Caco-2 (cell line): ENCODE measurements around the gene LMO7. TPM values are rescaled to one million over a fixed set of nuclear protein-coding genes. Genes with fewer than 3 reads are reported as not detected.
A peak's percentile ranks its signal among the peaks of the same experiment; 100 is the strongest.

ENCODE experiments used
- BruUV-seq: library from RNA; stranded (reverse); fragments of 400-500 nt; replicated peaks from 2 replicates; lab custom pipeline; 2021; lab: Mats Ljungman, UMichigan
- CTCF ChIA-PET: fragments of 300-600 bp; sonication (Branson Sonifier 250); formaldehyde crosslinking; loops from one replicate; lab custom pipeline; 2022; ENCODE audit warnings: antibody characterized with exemption; lab: Charles Lee
- POLR2A ChIA-PET: fragments of 300-600 bp; sonication (Branson Sonifier 250); formaldehyde crosslinking; loops from one replicate; lab custom pipeline; 2022; ENCODE audit warnings: antibody characterized with exemption; lab: Charles Lee
- DNase-seq, 2 experiments: peaks; one replicate each; pipeline versions ENCODE4 v3.0.0 to v3.0.0-alpha.2; 2020 to 2022
- H3K27me3 ChIP-seq: replicated peaks from 2 replicates; pipeline ENCODE4 v1.6.0; 2011; ENCODE audit warnings: low read length; ENCODE audit not compliant: control insufficient read depth, insufficient read depth
- H3K36me3 ChIP-seq: 2 replicates; pipeline ENCODE4 v1.5.1; 2011; ENCODE audit warnings: low read length; ENCODE audit not compliant: control insufficient read depth, insufficient read depth
- H3K4me1 ChIP-seq: fragments of 250-450 bp; sonication (Bioruptor Pico); 2 replicates; pipeline ENCODE4 v1.5.1; 2020; ENCODE audit warnings: mild to moderate bottlenecking
- H3K4me3 ChIP-seq: 2 replicates; pipeline ENCODE4 v1.5.1; 2011; ENCODE audit warnings: low read depth, mild to moderate bottlenecking, control low read depth, low read length
- H3K9me3 ChIP-seq: fragments of 250-450 bp; sonication (Bioruptor Pico); 2 replicates; pipeline ENCODE4 v1.5.1; 2020; ENCODE audit warnings: mild to moderate bottlenecking, moderate library complexity
- H3K27ac Mint-ChIP-seq: one replicate; pipeline ENCODE4 v1.8.0; 2022; ENCODE audit warnings: mixed read lengths; ENCODE audit not compliant: unreplicated experiment
- H3K27me3 Mint-ChIP-seq: one replicate; pipeline ENCODE4 v1.8.0; 2022; ENCODE audit warnings: mixed read lengths; ENCODE audit not compliant: insufficient read depth, unreplicated experiment
- H3K36me3 Mint-ChIP-seq: one replicate; pipeline ENCODE4 v1.8.0; 2022; ENCODE audit warnings: mild to moderate bottlenecking, mixed read lengths; ENCODE audit not compliant: insufficient read depth, unreplicated experiment
- H3K4me1 Mint-ChIP-seq: one replicate; pipeline ENCODE4 v1.8.0; 2022; ENCODE audit warnings: low read depth, mixed read lengths; ENCODE audit not compliant: unreplicated experiment
- H3K4me3 Mint-ChIP-seq: one replicate; pipeline ENCODE4 v1.8.0; 2022; ENCODE audit warnings: mild to moderate bottlenecking, moderate library complexity, mixed read lengths; ENCODE audit not compliant: unreplicated experiment
- H3K9me3 Mint-ChIP-seq: one replicate; pipeline ENCODE4 v1.8.0; 2022; ENCODE audit warnings: mixed read lengths; ENCODE audit not compliant: unreplicated experiment
- intact Hi-C: fragments of 100-400 bp; cut with micrococcal nuclease; formaldehyde crosslinking; loops from one replicate; pipeline ENCODE4 v1.10.0; 2022; ENCODE audit not compliant: unreplicated experiment
- total RNA-seq: library from RNA; stranded (reverse); gene quantifications from 2 replicates; pipeline ENCODE4 v1.2.3, GENCODE V29; 2022
- TF ChIP-seq, protein P1 (sequence below), 2 experiments: fragments of 200-600 bp in 1 of 2; IDR thresholded peaks; 1 replicate in 1 of 2; 2 replicates in 1 of 2; pipeline versions ENCODE4 v1.5.1 to v1.8.0; 2011 to 2022; ENCODE audit warnings: antibody characterized with exemption in 1 of 2, control low read depth in 1 of 2, inconsistent platforms in 1 of 2, low read depth in 1 of 2, low read length in 1 of 2, mild to moderate bottlenecking in 1 of 2, moderate library complexity in 1 of 2; ENCODE audit not compliant: insufficient read depth in 1 of 2, severe bottlenecking in 1 of 2, unreplicated experiment in 1 of 2

The LMO7 gene
- total RNA-seq, 1 experiment from 2014 or later, result 209 TPM

DNA sequence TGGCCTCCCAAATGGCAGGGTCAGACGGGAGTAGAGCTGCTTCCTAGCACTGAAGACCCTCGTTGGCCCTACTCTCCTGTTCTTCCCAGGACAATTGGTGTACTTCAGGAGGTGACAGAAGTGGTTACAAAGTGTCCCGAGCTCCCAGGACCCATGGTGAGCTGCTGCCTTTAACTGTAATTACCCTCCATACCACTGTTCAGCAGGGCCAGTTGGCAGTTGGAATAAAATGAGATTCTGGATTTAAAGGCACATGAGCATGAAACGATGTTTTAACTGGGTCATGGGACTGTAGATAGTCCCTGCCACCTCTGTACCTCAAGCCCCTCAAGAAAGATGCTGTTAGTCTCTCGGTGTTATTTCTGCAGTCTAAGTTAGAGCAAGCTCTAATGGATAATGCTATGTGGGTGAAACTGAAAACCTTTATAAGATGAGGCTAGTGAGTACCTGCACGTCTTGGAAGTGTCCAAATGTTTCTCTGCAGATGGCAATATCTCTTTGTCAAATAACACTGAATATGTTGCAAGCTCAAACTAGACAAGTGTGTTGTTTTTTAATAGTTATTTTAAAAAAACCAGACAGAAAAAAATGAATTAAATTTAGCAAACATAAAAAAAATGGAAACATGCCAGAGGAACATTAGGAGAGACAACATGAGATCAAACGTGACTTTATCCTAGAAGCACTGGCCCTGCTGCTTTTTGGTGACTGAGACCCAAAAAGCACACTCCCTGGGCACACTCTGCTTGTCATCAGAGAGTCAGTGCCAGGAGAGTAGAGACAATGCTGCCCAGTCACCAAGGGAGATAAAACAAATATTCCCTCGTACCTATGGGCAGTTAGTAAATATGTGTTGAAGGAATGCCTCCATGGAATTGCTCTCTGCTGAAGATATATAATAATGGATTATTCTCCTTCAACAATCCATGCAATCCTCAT is 266.3 kb downstream of the LMO7 start:
- H3K9me3 ChIP-seq, result peaks cover 3% of the 10 kb centered on the region; the same call in 1 of the 2 replicates
- intact Hi-C loops, result no loop called here
- BruUV-seq, result no TSS peak
- H3K36me3 ChIP-seq, result no peaks in the 10 kb centered on the region
- H3K36me3 Mint-ChIP-seq, result no peaks in the 10 kb centered on the region
- POLR2A ChIA-PET, result no interaction called here
- no peaks in the 10 kb centered on the region for H3K27me3 Mint-ChIP-seq
- no peaks in the 10 kb centered on the region for H3K27me3 ChIP-seq
- H3K4me1 ChIP-seq, result no peaks in the 10 kb centered on the region
- H3K4me1 Mint-ChIP-seq, result peaks cover 19% of the 10 kb centered on the region
- H3K27ac Mint-ChIP-seq, result peak overlapping the region; percentile 22
- peaks cover 54% of the 10 kb centered on the region for H3K9me3 Mint-ChIP-seq
- DNase-seq, result no peak
- TF ChIP-seq, protein P1, sequence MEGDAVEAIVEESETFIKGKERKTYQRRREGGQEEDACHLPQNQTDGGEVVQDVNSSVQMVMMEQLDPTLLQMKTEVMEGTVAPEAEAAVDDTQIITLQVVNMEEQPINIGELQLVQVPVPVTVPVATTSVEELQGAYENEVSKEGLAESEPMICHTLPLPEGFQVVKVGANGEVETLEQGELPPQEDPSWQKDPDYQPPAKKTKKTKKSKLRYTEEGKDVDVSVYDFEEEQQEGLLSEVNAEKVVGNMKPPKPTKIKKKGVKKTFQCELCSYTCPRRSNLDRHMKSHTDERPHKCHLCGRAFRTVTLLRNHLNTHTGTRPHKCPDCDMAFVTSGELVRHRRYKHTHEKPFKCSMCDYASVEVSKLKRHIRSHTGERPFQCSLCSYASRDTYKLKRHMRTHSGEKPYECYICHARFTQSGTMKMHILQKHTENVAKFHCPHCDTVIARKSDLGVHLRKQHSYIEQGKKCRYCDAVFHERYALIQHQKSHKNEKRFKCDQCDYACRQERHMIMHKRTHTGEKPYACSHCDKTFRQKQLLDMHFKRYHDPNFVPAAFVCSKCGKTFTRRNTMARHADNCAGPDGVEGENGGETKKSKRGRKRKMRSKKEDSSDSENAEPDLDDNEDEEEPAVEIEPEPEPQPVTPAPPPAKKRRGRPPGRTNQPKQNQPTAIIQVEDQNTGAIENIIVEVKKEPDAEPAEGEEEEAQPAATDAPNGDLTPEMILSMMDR (IDR thresholded peaks at IDR 0.05; ENCODE audit: insufficient read depth in 1 of 2, low read depth in 1 of 2, low read length in 1 of 2, severe bottlenecking in 1 of 2, unreplicated experiment in 1 of 2), result no peak
- H3K4me3 ChIP-seq, result no peak overlapping the region
- no peak overlapping the region for H3K4me3 Mint-ChIP-seq
- CTCF ChIA-PET, result no interaction called here

DNA sequence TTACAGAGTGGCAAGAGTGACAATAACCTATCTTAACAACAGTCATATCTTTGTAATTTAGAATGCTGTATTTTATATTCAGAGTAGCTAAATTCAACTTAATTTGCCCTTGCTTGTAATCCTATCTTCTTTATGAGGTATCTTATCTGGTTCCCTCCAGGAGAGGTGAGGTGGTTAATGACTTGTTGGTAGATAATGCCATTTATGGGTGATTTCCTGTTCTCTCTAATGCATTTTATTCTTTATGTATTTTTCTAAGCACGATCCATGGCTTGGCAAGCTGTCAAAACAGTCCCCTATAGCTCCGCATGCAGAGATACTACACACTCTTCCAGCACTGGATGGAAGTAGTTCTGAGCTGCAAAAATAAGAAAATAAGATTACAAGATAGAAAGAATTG is 267.9 kb downstream of the LMO7 start:
- no peak overlapping the region for H3K27ac Mint-ChIP-seq
- no TSS peak for BruUV-seq
- no peak for DNase-seq
- ChIA-PET POLR2A (no interaction called here), CTCF (interaction anchor here (0.7 kb wide), 1 partner anchor 11 kb away, joined by 3 read pairs; no protein-coding TSS in a partner anchor)
- no peaks in the 10 kb centered on the region for H3K36me3 Mint-ChIP-seq
- no peak overlapping the region for H3K4me3 ChIP-seq
- peaks cover 38% of the 10 kb centered on the region for H3K9me3 Mint-ChIP-seq
- peaks cover 8% of the 10 kb centered on the region for H3K4me1 Mint-ChIP-seq
- no peaks in the 10 kb centered on the region for H3K9me3 ChIP-seq
- H3K27me3 ChIP-seq, result no peaks in the 10 kb centered on the region
- TF ChIP-seq, protein P1 (IDR thresholded peaks at IDR 0.05; ENCODE audit: insufficient read depth in 1 of 2, low read depth in 1 of 2, low read length in 1 of 2, severe bottlenecking in 1 of 2, unreplicated experiment in 1 of 2), result no peak
- H3K4me3 Mint-ChIP-seq, result no peak overlapping the region
- H3K36me3 ChIP-seq, result no peaks in the 10 kb centered on the region
- no peaks in the 10 kb centered on the region for H3K4me1 ChIP-seq
- no peaks in the 10 kb centered on the region for H3K27me3 Mint-ChIP-seq
- intact Hi-C loops, result no loop called here

DNA sequence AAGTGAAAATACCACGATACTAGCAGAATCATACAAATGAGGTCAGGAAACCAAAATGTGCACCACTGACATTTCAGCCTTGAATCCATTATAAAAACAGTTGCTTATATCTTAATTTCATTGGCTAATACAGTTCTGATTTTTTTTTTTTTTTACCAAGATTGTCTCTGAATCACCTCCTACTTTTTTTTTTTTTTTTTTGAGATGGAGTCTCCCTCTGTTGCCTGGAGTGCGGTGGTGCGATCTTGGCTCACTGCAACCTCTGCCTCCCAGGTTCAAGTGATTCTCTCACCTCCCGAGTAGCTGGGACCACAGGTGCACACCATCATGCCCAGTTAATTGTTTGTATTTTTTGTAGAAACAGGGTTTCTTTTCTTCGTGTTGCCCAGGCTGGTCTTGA is 270.2 kb downstream of the LMO7 start:
- no peaks in the 10 kb centered on the region for H3K27me3 Mint-ChIP-seq
- no peak overlapping the region for H3K4me3 ChIP-seq
- peaks cover 17% of the 10 kb centered on the region for H3K9me3 Mint-ChIP-seq
- ChIA-PET CTCF (no interaction called here), POLR2A (no interaction called here)
- no TSS peak for BruUV-seq
- H3K27ac Mint-ChIP-seq, result no peak overlapping the region
- no peaks in the 10 kb centered on the region for H3K9me3 ChIP-seq
- H3K4me1 ChIP-seq, result no peaks in the 10 kb centered on the region
- intact Hi-C loops, result no loop called here
- TF ChIP-seq, protein P1 (IDR thresholded peaks at IDR 0.05; ENCODE audit: insufficient read depth in 1 of 2, low read depth in 1 of 2, low read length in 1 of 2, severe bottlenecking in 1 of 2, unreplicated experiment in 1 of 2), result no peak
- H3K4me1 Mint-ChIP-seq, result peaks cover 8% of the 10 kb centered on the region
- H3K27me3 ChIP-seq, result no peaks in the 10 kb centered on the region
- no peaks in the 10 kb centered on the region for H3K36me3 ChIP-seq
- H3K36me3 Mint-ChIP-seq, result no peaks in the 10 kb centered on the region
- DNase-seq, result no peak
- H3K4me3 Mint-ChIP-seq, result no peak overlapping the region
